Measurements from ENCODE around the gene MRPL20.
"Not testable (repeated sequence)": the region's sequence is repeated elsewhere in the genome, so short reads cannot be mapped to it uniquely, and the experiment has no call there.

Gene MRPL20

DNA sequence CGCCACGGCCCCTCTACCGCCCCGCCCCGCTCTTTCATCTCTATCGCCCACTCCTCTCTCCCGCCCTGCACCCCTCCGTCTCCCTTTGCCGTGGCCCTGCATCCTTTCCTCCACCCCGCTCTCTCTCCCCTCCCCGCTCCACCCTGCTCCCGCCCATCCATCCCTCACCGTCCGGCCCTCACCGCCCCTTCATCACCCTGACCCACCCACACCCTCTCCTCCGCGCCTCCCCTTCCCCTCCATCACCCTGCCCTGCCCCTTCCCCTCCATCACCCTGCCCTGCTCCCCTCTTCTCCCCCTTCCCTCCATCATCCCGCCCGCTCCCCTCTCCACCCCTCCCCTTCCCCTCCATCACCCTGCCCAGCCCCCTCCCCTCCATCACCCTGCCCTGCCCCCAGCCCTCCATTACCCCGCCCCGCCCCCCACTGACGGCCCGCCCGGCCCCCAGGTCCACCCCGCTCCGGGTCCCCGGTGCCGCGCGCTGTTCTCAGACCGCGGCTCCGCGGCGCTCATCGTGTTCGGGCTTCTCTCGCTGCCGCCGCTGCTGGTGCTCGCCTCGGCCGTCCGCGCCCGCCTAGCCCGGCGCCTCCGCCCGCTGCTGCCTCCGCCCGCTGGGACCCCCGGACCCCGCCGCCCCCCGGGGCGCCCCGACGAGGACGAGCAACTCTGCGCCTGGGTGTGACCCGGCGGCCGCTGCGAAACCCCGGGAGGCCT lies 20.2 kb upstream of the MRPL20 start:
- in situ Hi-C loops (cut with MboI; ENCODE audit: low sequenced_read_pairs): no loop called here

- in situ Hi-C loops (cut with MboI; ENCODE audit: low sequenced_read_pairs): no loop called here
Observed at GRCh38 chr1:1426496-1427105, 19.5 kb upstream of the MRPL20 start.

DNA sequence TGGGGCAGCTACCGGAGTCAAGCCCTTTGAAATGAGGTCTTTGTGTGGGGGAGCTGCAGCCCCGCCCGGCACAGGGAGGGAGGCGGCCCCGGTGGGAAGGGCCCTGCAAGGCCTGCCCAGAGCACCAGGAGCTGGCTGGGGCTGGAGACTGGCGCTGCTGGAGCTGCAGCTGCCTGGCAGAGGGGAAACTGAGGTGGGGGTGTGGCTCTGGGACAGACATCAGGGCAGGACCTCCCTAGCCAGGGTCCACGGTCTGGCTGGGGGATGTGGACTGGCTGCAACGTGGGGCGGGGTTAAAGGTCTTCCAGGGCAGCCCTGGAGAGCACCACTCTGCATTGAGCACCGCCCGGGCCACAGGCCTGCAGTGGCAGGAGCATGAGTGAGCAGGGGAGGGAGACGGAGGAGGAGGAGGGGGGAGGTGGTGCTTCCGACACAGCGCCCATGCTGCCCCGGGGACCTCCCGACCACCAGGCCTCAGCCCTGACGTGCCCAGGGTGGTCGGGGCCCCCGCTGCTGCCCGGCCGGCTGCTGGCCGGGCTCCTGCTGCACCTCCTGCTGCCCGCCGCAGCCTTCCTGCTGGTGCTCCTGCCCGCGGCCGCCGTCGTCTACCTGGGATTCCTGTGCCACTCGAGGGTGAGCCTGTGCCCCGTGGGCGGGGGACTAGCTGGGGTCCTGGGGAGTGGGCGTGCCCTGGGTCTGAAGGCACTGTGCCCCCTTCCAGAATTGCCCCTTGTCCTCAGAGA lies 18.8 kb upstream of the MRPL20 start:
- in situ Hi-C loops (cut with MboI; ENCODE audit: low sequenced_read_pairs): no loop called here

DNA sequence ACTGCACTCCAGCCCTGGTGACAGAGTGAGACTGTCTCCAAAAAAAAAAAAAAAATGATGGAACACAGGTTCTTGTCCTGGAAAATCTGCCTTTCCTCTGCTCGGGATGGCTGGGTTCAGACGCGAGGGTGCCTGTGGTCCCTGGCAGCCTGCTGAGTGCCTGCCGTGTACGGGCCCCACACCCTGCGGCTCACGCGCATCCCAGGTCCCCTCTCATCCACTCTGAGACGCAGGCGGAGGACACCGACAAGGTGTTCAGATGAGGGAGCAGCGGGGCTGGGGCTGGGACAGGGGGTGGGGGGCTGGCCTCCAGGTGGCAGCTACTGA lies 18.3 kb upstream of the MRPL20 start:
- in situ Hi-C loops (cut with MboI; ENCODE audit: low sequenced_read_pairs): no loop called here

GRCh38 chr1:1424707-1425106 lies 17.6 kb upstream of the MRPL20 start:
- in situ Hi-C loops (cut with MboI; ENCODE audit: low sequenced_read_pairs): no loop called here

GRCh38 chr1:1423245-1423597 lies 16.1 kb upstream of the MRPL20 start:
- in situ Hi-C loops (cut with MboI; ENCODE audit: low sequenced_read_pairs): no loop called here

DNA sequence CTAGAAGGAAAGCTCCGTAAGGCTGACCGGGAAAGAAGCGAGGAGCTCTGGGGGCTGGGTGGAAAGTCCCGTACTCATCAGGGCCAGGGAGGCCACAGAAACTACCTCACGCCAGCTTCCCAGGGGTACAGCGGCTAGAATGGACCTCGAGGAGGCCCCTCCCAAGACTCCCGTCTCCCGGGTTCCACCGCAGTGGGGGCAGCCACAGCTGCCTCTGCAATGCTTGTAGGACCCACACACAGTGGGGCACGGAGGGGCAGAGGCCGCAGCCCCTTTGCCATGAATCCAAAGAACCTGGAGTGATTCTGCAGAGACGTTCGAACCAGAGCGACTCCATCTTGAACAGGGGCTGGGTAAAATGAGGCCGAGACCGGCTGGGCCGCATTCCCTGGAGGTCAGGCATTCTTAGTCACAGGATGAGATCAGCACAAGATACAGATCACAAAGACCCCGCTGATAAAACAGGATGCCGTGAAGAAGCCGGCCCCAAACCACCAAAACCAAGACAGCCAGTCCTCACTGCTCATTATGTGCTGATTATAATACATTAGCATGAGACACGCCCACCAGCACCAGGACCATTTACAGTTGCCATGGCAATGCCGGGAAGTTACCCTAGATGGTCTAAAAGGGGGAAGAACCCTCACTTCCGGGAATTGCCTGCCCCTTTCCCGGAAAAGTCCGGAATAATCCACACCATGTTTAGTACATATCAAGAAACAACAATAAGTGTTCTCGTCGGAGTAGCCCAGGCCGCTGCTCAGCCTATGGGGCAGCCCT lies 15.6 kb upstream of the MRPL20 start:
- in situ Hi-C loops (cut with MboI; ENCODE audit: low sequenced_read_pairs): no loop called here

DNA sequence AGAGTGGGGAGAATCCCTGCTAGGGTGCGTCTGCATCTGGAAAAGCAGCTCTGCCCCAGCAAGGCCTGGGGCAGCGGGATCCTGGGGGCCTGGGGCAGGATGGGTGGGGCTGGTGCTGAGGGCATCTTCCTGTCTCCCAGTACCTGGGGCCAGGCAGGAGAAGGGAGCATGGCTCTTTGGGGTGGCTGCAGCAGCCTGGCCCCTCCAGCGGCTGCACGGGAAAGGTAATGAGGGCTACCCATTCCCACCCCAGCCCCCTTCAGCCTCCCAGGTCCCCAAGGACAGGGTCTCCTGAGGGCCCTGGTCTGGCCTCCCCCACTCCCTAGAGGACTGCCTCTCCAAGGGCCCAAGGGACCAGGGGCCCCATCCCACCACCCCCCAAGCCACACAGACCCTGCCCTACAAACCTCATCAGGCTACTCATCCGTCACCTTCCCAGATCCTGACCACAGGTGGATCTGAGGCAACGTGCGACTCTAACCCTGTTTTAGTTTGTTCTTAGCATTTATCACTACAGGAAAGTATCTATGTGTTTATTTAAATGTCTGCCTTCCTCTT lies 14.9 kb upstream of the MRPL20 start:
- in situ Hi-C loops (cut with MboI; ENCODE audit: low sequenced_read_pairs): no loop called here

GRCh38 chr1:1421147-1421906 lies 14.2 kb upstream of the MRPL20 start, which contains the start of gene ANKRD65:
TSS of gene ANKRD65 (minus strand) at chr1:1421276. CDS start at chr1:1421005, 271 bp downstream.
- in situ Hi-C loops (cut with MboI; ENCODE audit: low sequenced_read_pairs): no loop called here

GRCh38 chr1:1420654-1421141 lies 13.6 kb upstream of the MRPL20 start:
- in situ Hi-C loops (cut with MboI; ENCODE audit: low sequenced_read_pairs): no loop called here

DNA sequence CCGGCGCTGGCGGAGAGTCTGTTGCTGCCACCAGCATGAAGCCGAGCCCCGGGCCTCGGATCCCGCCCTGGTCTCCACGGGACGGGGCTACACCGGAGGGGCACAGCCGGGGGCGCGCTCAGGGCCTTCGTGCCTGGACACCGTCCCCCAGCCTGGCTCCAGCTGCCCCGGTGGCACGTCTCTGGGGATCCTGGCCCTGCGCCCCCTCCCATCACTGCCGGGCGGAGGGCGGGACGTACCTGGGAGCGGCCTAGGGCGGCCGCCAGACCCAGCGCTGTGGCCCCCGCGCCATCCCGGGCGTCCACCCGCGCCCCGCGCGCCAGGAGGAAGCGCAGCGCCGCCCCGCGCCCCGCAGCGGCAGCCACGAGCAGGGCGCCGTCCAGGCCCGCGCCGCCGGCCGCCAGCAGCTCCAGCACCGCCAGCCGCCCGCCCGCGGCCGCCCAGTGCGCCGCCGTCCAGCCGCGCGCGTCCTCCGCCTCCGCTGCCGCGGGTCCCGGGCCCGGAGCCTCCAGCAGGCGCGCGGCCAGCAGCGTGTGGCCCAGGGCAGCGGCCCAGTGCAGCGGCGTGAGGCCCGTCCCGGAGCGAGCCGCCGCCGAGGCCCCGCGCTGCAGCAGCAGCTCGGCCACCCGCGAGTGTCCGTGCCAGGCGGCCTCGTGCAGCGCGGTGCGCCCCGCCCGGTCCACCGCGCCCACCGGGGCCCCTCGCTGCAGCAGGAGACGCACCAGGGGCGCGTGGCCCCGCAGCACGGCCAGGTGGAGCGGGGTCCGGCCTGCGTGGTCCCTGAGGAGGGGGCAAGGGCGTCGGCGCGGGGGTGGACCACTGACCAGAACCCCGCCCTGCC lies 12.9 kb upstream of the MRPL20 start:
- in situ Hi-C loops (cut with MboI; ENCODE audit: low sequenced_read_pairs): no loop called here

GRCh38 chr1:1419363-1419812 lies 12.3 kb upstream of the MRPL20 start:
- in situ Hi-C loops (cut with MboI; ENCODE audit: low sequenced_read_pairs): no loop called here

DNA sequence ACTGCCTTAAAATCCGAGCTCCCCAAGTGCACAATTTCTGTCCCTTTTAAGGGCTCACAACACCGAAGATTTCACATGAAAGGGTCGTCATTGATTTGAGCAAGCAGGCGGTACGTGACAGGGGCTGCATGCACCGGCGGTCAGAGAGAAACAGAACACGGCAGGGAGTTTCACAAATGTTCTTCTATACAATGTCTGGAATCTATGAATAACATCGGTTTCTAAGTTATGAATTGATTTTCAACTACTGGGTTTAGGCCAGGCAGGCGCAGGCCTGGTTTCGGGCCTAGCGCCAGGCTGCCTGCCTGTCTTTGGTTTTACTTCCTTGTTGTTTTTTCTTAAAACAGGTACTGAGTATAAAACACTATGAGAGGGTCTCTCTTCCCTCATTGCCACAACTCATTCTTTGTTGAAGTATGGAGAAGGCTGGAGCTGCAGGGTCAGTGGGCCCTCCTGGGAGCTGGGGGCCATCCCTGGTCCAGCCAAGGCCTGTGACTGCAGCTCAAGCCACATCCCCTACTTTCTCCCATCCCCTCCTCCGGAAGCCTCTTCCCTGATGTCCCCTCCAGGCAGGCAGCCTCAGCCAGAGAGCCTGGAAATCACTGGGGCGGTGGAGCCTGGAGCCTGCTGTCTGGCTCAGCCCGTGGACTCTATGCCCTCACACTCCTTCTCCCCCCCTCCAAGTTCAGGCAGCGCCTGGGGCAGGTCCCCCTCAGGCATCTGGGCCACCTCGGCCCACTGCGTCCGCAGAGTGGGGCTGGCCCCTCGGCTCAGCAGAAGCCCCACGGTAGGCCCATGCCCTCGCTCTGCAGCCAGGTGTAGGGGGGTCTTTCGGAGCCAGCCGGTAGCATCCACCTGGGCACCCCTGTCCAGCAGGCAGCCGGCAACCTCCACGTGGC lies 11.6 kb upstream of the MRPL20 start:
- in situ Hi-C loops (cut with MboI; ENCODE audit: low sequenced_read_pairs): no loop called here

DNA sequence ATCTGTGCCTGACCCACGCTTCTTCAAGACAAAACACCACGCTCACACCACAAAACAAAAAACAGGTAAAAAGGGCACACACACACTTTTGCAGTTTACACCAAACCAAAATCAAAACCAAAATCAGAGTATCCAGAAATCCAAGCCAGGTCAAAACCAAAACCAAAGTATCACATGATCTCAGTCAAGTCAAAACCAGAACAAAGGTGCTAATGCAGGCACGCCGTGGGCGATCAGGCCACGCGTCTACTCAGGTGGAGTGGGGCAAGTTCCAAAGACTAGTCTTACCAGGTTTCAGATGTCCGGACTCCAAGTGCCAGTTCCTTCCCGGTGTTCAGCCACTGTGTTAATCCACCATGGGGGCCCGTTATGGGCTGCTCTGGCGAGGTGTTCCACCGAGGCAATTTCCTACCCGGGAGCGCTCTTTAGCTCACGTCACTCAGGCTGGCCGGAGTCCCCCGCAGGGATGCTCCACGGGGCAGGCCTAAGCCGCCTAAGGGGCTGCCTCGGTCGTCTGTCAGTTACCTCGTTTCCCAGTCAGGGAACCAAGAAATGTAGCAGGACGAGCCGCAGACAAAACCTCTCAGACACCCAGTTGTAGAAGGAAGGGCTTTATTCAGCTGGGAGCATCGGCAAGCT lies 10.9 kb upstream of the MRPL20 start:
- in situ Hi-C loops (cut with MboI; ENCODE audit: low sequenced_read_pairs): not testable (repeated sequence)

DNA sequence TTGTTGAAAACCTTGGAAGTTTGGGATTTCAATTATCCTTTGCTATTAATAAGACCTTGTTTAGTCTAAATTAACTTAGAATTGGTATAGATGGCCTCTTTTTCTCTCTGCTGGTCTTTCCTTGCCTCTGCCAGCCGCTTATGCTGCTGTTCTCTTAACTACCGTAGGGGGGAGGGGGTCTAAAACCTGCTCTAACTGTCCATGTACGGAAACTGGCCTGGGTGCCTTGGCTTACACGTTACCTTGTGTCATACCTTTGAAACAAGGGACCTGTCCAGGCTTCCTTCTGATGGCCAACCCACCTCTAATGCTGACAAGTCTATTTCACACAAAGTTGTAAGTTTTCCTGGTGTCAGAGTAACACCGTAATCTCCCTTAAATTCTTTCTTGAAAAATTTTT lies 10.3 kb upstream of the MRPL20 start:
- in situ Hi-C loops (cut with MboI; ENCODE audit: low sequenced_read_pairs): not testable (repeated sequence)

DNA sequence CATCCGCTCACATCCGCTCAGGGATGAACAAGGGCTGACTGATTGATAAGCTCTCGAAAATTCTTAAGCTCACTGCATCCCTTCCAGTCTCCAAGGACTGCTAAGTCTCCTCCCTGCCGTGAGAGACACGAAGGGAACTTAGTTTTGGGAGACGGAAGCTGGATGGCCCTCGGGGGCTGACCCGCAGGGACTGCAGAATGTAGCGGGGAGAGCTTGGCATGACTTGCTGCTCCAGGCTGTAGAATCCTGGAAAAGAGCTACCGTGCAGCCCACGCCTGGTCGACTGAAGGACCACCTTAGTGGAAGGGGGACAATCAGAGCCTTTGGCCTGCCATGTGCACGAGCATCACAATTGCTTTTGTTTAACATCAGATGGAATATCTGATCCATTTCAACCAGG lies 8.7 kb upstream of the MRPL20 start:
- in situ Hi-C loops (cut with MboI; ENCODE audit: low sequenced_read_pairs): no loop called here

DNA sequence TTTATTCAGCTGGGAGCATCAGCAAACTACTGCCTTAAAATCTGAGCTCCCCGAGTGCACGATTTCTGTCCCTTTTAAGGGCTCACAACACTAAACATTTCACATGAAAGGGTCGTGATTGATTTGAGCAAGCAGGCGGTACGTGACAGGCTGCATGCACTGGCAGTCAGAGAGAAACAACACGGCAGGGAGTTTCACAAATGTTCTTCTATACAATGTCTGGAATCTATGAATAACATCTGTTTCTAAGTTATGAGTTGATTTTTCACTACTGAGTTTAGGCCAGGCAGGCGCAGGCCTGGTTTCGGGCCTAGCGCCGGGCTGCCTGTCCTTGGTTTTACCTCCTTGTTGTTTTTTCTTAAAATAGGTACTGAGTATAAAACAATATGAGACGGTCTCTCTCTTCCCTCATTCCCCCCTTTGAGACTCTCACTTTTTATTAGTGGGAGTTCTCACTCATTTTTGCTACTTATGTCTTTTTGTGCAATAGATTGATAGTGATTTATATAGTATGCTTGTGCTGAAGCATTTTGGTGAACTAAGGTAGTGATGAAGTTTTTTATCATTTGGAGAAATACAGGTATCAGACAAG lies 5.3 kb upstream of the MRPL20 start:
- in situ Hi-C loops (cut with MboI; ENCODE audit: low sequenced_read_pairs): not testable (repeated sequence)

Data from hTERT RPE-1 (cell line).